Glutamatergic neuron (in vitro differentiated cells): Measurements from ENCODE around the gene MYOZ3. TPM values are rescaled to one million over a fixed set of nuclear protein-coding genes. Genes with fewer than 3 reads are reported as not detected.

Source experiments
- DNase-seq: peaks from one replicate; pipeline ENCODE4 v3.0.0; 2022
- H3K27ac Mint-ChIP-seq: one replicate; pipeline ENCODE4 v1.8.0; 2020; ENCODE audit warnings: mild to moderate bottlenecking, mixed read lengths, inconsistent platforms; ENCODE audit not compliant: unreplicated experiment
- H3K27me3 Mint-ChIP-seq: one replicate; pipeline ENCODE4 v1.8.0; 2020; ENCODE audit warnings: mild to moderate bottlenecking, moderate library complexity, mixed read lengths, inconsistent platforms; ENCODE audit not compliant: unreplicated experiment
- H3K36me3 Mint-ChIP-seq: one replicate; pipeline ENCODE4 v1.8.0; 2020; ENCODE audit warnings: mild to moderate bottlenecking, mixed read lengths, inconsistent platforms; ENCODE audit not compliant: unreplicated experiment
- H3K4me1 Mint-ChIP-seq: one replicate; pipeline ENCODE4 v1.8.0; 2020; ENCODE audit warnings: mild to moderate bottlenecking, low read depth, mixed read lengths, inconsistent platforms; ENCODE audit not compliant: unreplicated experiment
- H3K4me3 Mint-ChIP-seq: one replicate; pipeline ENCODE4 v1.8.0; 2020; ENCODE audit warnings: mild to moderate bottlenecking, mixed read lengths, inconsistent platforms; ENCODE audit not compliant: unreplicated experiment
- H3K9me3 Mint-ChIP-seq: one replicate; pipeline ENCODE4 v1.8.0; 2020; ENCODE audit warnings: mild to moderate bottlenecking, moderate library complexity, mixed read lengths, inconsistent platforms; ENCODE audit not compliant: unreplicated experiment
- CTCF ChIP-seq: fragments of 200-600 bp; sonication (generic); IDR thresholded peaks from one replicate; pipeline ENCODE4 v1.5.0; 2021; ENCODE audit not compliant: partially characterized antibody, unreplicated experiment
- total RNA-seq: library from RNA; stranded (reverse); fragmentation: NEBNext Ultra II Directional; extraction: Animal tissue kit (Norgen Biotek cat#: 25700); gene quantifications from one replicate; pipeline ENCODE4 v1.2.1, GENCODE V29; 2021; ENCODE audit not compliant: unreplicated experiment

MYOZ3 gene
- total RNA-seq, 1 donor from 2014 or later: 0.64 TPM

- H3K9me3 Mint-ChIP-seq: peaks cover 2% of the 10 kb centered on the region
- H3K27ac Mint-ChIP-seq: no peak overlapping the region
- DNase-seq: no peak
- H3K4me3 Mint-ChIP-seq: no peak overlapping the region
- no peak for TF ChIP-seq CTCF
- peaks cover 32% of the 10 kb centered on the region for H3K4me1 Mint-ChIP-seq
- peaks cover 17% of the 10 kb centered on the region for H3K27me3 Mint-ChIP-seq
- H3K36me3 Mint-ChIP-seq: peaks cover 4% of the 10 kb centered on the region
Observed at GRCh38 chr5:150655221-150655620, 5.8 kb upstream of the MYOZ3 start.

- Mint-ChIP-seq H3K27me3 (peaks cover 10% of the 10 kb centered on the region), H3K27ac (no peak overlapping the region), H3K4me3 (peak overlapping the region; percentile 75), H3K36me3 (peaks cover 1% of the 10 kb centered on the region), H3K9me3 (peaks cover 2% of the 10 kb centered on the region), H3K4me1 (peaks cover 26% of the 10 kb centered on the region)
- TF ChIP-seq CTCF: peak; percentile 71
- DNase-seq: peak; percentile 86
Observed at GRCh38 chr5:150656191-150657132, 4.6 kb upstream of the MYOZ3 start.

- peaks cover 2% of the 10 kb centered on the region for H3K9me3 Mint-ChIP-seq
- no peak for TF ChIP-seq CTCF
- DNase-seq: no peak
- peaks cover 18% of the 10 kb centered on the region for H3K4me1 Mint-ChIP-seq
- H3K27ac Mint-ChIP-seq: no peak overlapping the region
- H3K4me3 Mint-ChIP-seq: no peak overlapping the region
- no peaks in the 10 kb centered on the region for H3K36me3 Mint-ChIP-seq
- H3K27me3 Mint-ChIP-seq: peaks cover 9% of the 10 kb centered on the region
Observed at GRCh38 chr5:150658121-150658520, 2.9 kb upstream of the MYOZ3 start.

- Mint-ChIP-seq H3K27me3 (peaks cover 9% of the 10 kb centered on the region), H3K36me3 (no peaks in the 10 kb centered on the region), H3K9me3 (peaks cover 2% of the 10 kb centered on the region), H3K4me1 (peaks cover 18% of the 10 kb centered on the region), H3K4me3 (no peak overlapping the region), H3K27ac (no peak overlapping the region)
- no peak for DNase-seq
- no peak for TF ChIP-seq CTCF
Observed at GRCh38 chr5:150658699-150659265, 2.3 kb upstream of the MYOZ3 start.
